ENCODE results near the gene PALM.
A peak's percentile ranks its signal among the peaks of the same experiment; 100 is the strongest.
"Not testable (repeated sequence)": the region's sequence is repeated elsewhere in the genome, so short reads cannot be mapped to it uniquely, and the experiment has no call there.

The PALM gene

DNA sequence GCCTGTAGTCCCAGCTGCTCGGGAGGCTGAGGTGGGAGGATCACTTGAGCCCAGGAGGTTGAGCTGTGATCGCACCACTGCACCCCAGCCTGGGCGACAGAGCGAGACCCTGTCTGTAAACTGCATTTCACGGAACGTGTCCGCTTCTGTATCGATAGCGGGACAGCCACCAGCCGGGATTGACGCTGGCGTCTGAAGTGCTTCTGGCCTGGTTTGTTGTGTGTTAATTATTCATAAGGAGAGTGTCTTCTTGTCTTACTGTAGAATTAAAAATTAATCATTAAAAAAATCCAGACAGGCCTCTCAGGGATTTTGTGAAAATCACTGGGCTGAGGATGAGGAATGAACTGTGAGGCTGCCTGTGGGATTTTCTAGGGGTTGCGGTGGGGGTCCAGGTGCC lies 26.0 kb downstream of the PALM start:
- no peak for DNase-seq

DNA sequence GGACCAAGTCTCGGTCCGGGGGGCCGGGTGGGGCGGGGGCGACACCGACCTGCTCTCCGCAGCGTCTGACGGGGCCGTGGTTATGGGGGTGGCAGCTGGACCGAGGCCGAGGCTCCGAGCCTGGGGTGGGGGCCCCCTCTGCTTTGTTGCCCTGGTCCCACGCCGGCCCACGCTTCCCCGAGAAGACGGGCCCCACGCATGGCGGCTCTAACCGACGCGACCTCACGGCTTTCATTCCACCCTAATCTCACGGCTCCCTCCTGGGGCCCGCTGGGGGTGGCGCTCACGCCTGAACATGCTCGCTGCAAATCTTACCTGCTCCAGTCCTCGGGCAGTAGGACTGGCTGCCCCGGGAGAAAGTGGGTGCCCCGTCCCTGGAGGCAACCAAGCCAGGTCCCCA lies 27.4 kb downstream of the PALM start:
- DNase-seq = no peak

DNA sequence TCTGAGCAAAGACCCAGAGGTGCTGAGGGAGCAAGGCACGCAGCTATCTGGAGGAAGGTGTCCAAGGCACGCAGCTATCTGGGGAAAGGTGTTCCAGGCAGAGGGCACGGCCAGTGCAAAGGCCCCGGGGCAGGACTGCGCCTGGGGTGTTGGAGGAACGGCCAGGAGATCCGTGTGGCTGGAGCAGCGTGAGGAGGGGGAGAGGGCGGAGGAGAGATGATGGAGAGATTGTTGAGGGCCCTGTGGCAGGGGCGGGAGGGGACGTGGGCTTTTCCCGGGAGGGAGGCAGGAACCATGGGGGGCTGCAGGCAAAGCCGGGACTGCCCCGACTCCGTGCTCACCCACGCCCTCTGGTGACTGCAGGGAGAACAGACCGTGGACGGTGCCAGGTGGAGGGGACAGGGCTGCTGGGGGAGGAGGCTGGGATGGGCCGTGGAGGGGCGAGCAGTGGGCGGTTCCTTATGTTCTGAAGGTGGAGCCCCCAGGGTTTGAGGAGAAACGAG lies 28.9 kb downstream of the PALM start:
- peak; percentile 61 for DNase-seq

DNA sequence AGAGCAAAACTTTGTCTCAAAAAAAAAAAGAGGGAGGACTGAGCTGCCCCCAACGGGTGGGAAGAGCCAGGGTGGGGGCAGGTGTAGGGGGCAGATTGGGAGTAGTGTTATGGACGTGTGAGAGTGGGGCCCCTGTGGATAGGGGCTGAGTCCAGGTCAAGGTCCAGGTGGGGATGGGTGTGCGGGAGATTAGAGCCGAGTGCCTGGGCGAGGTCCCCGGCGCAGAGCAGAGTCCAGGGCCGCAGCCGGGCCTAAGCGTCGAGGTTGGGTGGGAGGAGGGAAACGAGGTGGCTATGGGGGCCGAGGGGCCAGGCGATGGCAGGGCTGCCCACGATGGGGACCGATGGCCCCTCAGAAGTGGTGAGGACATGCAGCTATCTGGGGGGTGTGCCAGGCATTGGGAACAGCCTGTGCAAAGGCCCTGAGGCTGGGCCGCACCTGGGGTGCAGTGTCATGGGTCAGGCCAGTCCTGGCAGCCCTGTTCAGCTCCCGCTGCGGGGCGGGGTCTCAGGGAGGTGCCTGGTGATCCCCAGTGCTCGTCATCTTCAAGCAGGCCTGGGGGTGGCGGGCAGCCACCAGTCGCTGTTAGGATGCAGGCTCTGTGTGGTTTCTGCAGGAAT lies 29.9 kb downstream of the PALM start:
- no peak for DNase-seq

DNA sequence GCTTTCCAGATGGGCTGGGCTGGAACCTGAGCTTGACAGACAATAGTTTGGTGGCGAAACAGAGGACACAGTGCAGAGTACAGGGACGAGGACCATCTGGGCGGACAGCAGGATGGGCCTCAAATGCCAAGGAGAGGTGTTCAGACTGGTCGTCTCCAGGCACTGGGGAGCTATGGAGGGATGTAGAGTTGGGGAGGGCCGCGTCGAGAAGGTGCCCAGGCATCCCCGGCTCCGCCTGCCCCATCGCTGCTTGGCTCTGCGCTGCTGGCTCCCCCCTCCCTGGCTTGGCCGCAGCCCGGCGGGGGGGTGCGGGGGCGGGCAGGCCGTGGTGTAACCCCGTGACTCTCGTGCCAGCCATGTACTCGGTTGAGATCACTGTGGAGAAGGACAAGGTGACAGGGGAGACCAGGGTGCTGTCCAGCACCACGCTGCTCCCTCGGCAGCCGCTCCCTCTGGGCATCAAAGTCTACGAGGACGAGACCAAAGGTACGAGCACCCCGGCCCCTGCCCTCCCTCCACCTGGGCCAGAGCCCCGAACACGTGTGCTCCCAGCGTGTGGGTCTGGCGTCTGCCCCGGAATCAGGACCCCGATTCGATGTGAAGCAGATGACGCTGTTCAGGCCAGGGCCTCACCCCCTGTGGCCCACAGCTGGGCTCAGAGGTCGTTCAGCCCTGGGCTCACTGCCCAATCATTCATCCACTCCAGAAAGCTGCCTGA lies 31.4 kb downstream of the PALM start:
- no peak for DNase-seq

DNA sequence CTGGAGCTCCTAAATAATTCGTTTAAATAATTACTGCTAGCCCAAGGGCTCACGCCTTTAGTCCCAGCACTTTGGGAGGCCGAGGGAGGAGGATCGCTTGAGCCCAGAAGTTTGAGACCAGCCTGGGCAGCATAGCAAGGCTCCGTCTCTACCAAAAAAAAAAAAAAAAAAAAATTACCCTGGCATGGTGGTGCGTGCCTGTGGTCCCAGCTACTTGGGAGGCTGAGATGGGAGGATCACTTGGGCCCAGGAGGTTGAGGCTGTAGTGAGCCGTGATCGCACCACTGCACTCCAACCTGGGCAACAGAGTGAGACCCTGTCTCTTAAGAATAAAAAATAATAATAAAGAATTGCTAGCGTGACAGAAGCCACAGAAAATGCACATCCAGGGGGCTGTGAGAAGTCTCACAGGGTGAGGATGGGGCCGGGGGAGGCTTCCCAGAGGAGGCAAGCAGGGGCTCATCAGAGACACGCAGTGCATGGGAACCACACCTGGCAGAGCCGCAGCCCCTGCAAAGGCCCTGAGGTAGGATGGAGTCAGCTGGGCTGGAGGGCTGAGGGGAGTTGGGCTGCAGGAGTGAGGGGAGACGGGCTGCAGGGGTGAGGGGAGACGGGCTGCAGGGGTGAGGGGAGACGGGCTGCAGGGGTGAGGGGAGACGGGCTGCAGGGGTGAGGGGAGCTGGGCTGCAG lies 32.2 kb downstream of the PALM start:
- not testable (repeated sequence) for DNase-seq

DNA sequence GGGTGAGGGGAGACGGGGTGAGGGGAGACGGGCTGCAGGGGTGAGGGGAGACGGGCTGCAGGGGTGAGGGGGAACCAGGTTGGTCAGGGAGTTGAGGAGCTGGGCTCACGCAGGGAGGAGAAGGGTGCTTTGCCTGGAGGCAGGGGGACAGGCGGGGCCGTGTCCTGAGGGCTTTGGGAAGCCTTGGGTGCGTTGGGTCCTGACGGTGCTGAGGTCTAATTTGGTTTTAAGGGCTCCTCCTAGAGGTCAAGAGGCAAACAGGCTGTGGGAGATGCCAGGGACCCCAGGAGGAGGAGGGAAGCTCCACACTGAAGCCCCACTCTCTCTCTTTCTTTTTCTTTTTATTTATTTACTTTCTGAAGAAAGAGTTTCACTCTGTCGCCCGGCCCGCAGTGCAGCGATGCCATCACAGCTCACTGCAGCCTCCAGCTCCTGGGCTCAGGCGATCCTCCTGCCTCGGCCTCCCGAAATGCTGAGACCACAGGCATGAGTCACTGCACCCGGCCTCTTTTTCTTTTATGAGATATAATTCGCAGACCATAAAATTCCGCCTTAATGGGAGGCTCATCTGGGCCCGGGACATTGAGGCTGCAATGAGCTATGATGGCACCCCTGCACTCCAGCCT lies 32.9 kb downstream of the PALM start:
- no peak for DNase-seq

DNA sequence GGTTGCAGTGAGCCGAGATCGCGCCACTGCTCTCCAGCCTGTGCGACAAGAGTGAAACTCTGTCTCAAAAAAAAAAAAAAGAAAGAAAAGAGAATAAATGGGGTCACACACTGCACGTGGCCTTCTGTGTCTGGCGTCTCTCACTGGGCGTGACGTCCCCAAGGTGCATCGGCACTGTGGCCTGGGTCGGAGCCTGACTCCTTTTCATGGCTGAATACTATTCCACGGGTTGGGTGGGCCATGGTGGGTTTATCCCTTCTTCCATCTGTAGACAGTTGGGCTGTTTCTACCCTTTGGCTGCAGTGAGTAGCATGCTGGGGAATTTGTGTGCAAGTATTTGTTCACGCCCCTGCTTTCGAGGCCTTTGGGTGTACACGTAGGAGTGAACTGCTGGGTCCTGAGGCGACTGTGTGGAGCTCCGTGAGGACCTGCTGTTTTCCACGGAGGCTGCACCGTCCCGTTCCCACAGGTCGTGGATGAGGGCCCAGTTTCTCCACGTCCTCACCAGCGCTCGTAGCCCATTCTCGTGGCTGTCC lies 33.9 kb downstream of the PALM start:
- DNase-seq = no peak

DNA sequence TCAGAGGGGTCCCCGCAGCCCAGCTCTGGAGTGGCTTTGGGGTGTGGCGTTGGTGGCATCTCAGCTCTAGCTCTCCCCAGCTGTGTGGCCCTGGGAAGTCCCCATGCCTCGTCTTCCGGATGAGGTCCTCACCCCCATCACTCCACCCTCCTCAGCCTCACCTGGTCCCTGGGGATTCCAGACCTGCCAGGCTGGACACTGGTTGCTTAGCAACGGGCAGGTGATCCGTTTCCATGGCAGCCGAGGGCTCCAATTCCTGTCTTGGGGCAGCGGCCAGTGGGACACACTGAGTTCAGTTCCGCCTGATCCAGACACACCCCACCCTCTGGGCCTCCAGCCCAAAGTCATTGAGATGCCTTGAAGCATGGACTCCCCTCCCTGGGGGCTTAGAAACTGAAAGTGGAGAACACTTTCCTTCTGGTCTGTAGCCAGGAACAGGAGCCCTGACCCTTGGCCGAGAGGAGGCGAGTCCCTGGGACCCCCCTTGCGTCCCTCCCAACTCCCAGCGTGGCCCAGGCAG lies 34.5 kb downstream of the PALM start:
- DNase-seq = no peak

DNA sequence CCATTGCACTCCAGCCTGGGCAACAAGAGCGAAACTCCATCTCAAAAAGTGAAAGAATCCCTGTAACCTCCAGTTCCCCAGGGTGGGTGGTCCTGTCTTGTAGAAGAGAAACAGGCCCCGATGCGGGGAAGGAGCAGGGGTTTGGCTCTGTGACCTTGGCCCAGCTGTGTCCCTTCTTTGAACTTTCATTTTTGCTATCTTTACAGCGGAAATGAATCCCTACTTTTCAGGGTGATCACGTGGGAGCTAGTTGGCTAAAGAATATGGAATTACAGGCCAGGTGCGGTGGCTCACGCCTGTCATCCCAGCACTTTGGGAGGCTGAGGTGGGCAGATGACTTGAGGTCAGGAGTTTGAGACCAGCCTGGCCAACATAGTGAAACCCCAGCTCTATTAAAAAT lies 36.4 kb downstream of the PALM start:
- DNase-seq = not testable (repeated sequence)

DNA sequence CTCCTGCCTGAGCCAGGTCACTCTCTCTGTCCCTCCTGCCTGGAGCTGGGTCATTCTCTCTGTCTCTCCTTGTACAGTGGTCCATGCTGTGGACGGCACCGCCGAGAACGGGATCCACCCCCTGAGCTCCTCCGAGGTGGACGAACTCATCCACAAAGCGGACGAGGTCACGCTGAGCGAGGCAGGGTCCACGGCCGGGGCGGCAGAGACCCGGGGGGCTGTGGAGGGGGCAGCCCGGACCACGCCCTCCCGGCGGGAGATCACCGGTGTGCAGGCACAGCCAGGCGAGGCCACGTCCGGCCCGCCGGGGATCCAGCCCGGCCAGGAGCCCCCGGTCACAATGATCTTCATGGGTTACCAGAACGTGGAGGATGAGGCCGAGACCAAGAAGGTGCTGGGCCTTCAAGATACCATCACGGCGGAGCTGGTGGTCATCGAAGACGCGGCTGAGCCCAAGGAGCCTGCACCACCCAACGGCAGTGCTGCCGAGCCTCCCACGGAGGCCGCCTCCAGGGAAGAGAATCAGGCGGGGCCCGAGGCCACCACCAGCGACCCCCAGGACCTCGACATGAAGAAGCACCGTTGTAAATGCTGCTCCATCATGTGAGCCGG lies 37.6 kb downstream of the PALM start:
- no peak for DNase-seq

DNA sequence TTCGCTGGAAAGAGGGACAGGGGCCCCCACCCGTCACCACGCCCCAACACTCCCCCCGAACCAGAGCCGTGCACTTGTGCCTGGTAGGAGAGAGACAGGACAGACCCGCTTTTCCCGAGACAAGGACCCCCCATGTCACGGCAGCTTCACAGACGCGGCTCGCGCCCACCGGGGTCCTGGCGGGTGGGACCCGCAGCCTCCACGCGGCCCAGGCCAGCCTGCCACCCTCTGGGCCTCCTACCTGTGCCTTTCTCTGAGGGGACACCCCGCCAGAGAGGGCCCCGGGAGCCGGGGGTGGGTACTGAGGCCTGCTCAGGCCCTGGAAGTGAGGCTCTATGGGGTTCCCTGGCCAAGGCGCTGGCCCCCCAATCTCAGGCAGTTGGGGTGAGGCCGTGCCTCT lies 38.2 kb downstream of the PALM start:
- no peak for DNase-seq

DNA sequence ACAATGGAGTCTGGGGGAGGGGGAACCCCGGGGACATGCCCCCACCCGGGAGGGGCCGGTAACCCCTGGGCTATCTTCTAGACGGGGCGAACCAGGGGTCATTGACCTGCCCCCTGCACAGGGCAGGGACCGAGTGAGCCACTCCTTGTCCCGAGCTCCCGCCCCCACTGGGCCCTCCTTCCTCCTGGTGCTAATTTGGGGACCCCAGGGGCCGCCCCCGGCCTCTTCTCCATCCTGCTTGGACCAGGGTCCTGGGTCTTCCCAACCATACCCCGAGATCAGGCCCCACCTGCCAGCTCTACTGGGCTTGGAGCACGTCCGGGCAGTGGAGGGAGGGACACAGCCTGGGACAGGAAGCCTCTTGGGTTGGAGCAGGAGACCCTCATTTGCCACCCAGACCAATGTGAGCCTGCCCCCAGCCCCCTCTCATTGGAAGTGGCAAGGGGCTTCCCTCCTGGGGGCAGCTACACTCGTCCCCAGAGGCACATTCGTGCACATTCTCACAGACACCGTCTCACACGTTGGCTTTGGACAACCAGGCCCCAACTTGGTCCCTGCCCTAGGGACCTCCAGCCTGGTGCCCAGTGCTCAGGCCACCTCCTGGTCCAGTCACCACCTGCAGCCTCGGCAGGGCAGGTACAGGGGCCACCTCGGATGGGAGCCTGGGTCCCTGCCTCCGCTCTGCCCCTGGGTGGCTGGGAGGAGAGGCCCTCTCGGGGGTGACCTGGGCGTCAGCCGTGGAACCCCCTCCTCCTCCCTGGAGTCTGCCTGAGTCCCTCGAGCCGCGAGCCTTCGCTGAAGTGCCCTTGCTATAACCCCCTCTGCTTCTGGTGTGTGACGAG lies 38.9 kb downstream of the PALM start:
- no peak for DNase-seq

DNA sequence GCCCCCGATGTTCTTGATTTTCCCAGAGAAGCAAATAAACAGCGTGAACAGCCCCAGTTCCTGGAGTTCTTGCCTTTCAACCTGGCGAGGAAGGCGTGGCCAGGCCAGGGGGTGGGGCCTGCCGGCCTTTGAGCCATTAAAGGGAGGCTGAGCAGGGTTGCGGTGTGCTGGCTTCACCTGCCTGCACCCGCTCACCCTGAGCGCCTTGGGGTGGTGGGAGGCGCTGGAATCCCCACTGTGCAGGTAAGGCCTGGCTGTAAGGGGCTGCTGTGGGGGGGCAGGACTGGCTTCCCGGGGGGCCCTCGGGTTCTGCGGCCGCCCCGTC lies 39.5 kb downstream of the PALM start:
- DNase-seq = no peak

DNA sequence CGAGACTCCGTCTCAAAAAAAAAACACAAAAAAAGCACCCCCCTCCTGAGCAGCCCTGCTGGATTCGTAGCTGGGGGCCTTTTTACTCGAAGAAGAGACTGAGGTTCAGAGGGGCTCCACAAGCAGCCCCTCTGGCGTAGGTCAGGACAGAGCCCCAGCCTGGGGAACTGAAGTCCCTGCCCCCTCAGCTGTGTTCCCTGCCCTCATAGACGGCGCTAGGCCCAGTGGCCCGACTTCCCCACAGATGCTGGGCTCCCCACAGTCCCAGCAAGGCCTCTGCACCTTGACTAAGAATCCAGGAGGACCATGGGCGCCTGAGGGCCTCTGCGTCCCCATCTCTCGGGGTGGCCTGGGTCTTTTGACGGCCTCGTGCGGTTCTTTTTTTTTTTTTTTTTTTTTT lies 41.1 kb downstream of the PALM start:
- DNase-seq = no peak

DNA sequence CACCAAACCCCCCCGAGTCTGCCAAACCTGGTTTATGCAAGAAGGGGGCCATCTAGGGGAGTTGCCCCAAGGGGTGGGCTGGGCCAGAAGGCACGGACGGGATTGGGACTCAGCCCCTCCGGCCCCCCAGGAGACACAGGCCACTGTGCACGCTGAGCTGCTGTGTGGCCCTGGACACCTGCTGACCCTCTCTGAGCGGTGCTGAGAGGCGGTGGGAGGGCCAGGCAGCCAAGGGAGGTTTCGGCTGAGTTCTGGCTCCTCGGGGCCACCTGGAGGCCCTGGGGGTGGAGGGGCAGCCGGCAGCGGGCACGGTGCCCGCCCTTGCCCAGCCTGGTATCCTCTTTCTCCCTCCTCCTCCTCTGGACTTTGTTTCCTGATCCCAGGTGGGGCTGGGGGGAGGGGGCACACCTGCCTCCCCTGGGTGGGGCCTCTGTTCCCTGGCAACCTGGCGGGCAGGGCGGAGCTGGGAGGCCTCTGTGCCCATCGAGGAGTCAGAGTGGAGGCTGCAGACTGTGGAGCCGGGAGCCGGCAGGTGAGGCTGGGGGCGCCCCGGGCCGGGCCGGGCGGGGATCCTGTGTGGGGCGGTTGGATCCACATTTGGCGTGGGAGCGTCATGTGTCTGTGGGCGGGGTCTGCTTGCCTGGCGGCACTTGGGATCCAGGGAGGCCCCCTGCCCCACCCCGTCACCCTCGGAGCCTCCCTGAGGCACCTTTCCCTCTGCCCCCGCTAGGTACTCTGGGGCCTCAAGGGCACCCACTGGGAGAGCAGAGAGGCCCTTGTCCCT lies 42.1 kb downstream of the PALM start, which contains the start of gene MISP:
Gene MISP, plus strand, starts transcription at position 473 of the 784 bp plus-strand sequence. CDS start 5,835 bp downstream, outside the sequence.
- DNase-seq = no peak

DNA sequence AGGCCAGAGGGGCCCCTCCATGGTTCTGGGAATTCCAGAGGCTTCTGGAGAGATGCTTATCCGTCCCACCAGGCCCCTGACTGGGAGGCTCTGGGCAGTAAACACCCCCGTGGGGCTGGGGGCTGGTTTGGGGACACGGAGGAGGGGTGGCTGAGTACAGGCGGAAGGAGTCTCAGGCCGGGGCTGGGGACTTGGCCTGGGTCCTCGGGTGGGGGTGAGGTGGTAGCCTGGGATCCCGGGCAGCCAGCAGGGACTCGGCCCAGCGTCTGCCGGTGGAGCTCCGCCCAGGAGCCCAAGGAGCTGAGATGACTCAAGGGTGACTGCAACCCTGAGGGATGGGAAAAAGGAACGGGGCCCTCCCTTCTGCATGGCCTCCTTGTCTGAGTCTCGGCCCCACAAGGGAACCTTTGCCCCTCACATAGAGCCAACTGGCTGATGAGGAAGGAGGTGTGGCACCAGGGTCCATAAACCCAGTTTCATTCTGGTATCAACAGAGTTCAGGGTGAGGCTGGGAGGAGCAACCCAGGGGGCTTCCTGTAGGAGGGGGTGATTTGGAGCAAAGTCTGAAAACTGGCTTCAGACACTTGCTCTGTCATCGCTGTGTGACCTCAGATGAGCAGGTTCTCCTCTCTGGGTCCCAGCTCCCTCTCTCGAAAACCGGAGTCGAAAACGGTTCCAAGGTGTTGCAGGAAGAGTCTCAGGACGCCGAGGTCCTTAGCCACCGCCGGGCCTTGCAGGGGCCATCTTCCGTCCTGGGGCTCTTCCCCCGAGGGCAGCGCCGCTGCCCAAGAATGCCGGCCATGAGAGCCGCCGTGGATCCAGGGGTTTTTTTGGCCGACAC lies 43.0 kb downstream of the PALM start:
- no peak for DNase-seq

DNA sequence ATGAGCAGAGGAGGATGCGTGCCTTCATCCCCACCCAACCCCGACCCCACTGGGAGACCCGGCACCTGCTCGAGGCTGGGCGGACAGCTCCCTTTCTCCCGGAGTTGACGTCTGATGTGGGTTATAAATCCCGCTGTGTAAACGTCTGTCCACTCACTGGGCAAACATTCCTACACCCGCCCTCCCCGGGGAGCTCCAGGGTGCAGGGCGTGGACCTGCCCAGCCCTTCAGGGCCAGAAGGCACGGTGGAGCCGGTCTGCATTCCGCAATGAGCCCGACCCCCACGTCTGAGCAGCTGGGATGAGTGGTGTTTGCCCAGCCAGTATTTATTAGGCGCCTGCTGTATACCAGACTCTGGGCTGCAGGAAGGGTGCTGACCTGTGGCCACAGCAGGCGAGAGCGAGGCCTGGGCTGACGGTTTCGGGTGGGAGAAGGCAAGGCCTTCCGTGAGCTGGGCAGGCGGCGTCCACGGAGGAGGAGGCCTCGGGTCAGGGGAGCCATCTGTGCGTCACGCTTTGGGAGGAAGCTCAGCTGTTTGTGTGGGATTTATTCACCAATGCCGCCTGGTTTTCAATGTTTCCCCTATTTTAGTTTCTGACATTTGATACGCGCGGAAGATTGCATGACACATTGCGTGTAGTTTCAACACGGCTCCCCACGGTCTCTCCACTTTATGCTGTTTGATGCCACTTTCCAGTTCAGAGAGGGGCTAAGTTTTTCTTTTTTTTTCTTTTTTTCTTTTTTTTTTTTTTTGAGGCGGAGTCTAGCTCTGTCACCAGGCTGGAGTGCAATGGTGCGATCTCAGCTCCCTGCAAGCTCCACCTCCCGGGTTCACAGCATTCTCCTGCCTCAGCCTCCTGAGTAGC lies 44.1 kb downstream of the PALM start:
- DNase-seq = no peak

DNA sequence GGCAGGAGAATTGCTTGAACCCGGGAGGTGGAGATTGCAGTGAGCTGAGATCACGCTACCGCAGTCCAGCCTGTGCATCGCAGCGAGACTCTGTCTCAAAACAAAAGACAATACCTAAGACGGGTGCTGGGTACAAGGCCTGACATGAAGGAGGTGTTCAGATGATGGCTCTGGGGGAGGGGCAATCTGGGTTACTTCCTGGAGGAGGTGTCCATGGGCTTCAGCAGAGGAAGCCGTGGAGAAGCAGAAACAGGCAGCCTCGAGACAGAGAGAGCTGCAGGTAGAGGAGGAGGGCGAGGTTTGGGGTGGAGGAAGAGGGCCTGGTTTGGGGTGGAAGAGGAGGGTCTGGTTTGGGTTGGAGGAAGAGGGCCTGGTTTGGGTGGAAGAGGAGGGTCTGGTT lies 45.8 kb downstream of the PALM start:
- DNase-seq = no peak

All from activated CD8-positive, alpha-beta memory T cell treated with anti-CD3 and anti-CD28 coated beads, Interleukin-2, amount 50 U/mL, for 4 hours (primary cell).